Endodermal cell (in vitro differentiated cells): ENCODE measurements around the gene EDEM1. TPM values are rescaled to one million over a fixed set of nuclear protein-coding genes. Genes with fewer than 3 reads are reported as not detected.

Experiments used
- DNase-seq: peaks from one replicate; pipeline ENCODE4 v3.0.0-alpha.2; 2017
- H3K27ac ChIP-seq: 2 replicates; pipeline ENCODE4 v1.5.1; 2013; ENCODE audit warnings: mild to moderate bottlenecking, low read depth, low read length, moderate library complexity
- H3K27me3 ChIP-seq: 2 replicates; pipeline ENCODE4 v1.6.1; 2013; ENCODE audit warnings: mild to moderate bottlenecking, low read length, moderate library complexity; ENCODE audit not compliant: insufficient read depth, control insufficient read depth, poor library complexity, severe bottlenecking
- H3K36me3 ChIP-seq: 2 replicates; pipeline ENCODE4 v1.7.0; 2013; ENCODE audit warnings: mild to moderate bottlenecking, low read length, moderate library complexity; ENCODE audit not compliant: control insufficient read depth, insufficient read depth
- H3K4me1 ChIP-seq: one replicate; pipeline ENCODE4 v1.7.0; 2013; ENCODE audit warnings: low read length; ENCODE audit not compliant: control insufficient read depth, insufficient read depth
- H3K4me3 ChIP-seq: 2 replicates; pipeline ENCODE4 v1.5.1; 2013; ENCODE audit warnings: mild to moderate bottlenecking, low read length, moderate library complexity
- H3K9ac ChIP-seq: 2 replicates; pipeline ENCODE4 v1.6.1; 2013; ENCODE audit warnings: mild to moderate bottlenecking, low read length, moderate library complexity; ENCODE audit not compliant: poor library complexity, severe bottlenecking; ENCODE audit errors: extremely low read depth
- H3K9me3 ChIP-seq: 2 replicates; pipeline ENCODE4 v1.6.1; 2013; ENCODE audit warnings: mild to moderate bottlenecking, low read length, moderate library complexity; ENCODE audit not compliant: control insufficient read depth
- H3K27ac Mint-ChIP-seq: 2 replicates; pipeline ENCODE4 v1.8.0; 2020; ENCODE audit warnings: mixed read lengths
- H3K27me3 Mint-ChIP-seq: 2 replicates; pipeline ENCODE4 v1.8.0; 2021; ENCODE audit warnings: mild to moderate bottlenecking, mixed read lengths; ENCODE audit not compliant: insufficient read depth
- H3K36me3 Mint-ChIP-seq: 2 replicates; pipeline ENCODE4 v1.8.0; 2020; ENCODE audit warnings: low read depth, mixed read lengths
- H3K4me1 Mint-ChIP-seq: 2 replicates; pipeline ENCODE4 v1.8.0; 2020; ENCODE audit warnings: mixed read lengths
- H3K4me3 Mint-ChIP-seq: 2 replicates; pipeline ENCODE4 v1.8.0; 2020; ENCODE audit warnings: mild to moderate bottlenecking, moderate library complexity, mixed read lengths
- H3K9me3 Mint-ChIP-seq: 2 replicates; pipeline ENCODE4 v1.8.0; 2020; ENCODE audit warnings: mild to moderate bottlenecking, mixed read lengths
- CTCF ChIP-seq: fragments of 200-600 bp; sonication (generic); conservative IDR thresholded peaks from 2 replicates; pipeline ENCODE4 v1.5.0; 2021; ENCODE audit warnings: antibody characterized with exemption, mild to moderate bottlenecking
- WGBS, 2 experiments: methylation state at CpG; one replicate each; pipeline versions ENCODE4 v1.1.5 to v1.1.7; 2013; ENCODE audit warnings: missing lambda C conversion rate in 2 of 2, mixed read lengths in 1 of 2; ENCODE audit not compliant: insufficient coverage in 1 of 2, insufficient read length in 1 of 2; 5-methylcytosine and 5-hydroxymethylcytosine counted together
- total RNA-seq, 2 donors: library from RNA; stranded (reverse); fragmentation: NEBNext Ultra II Directional in 1 of 2; extraction: Animal tissue kit (Norgen Biotek cat#: 25700) in 1 of 2; gene quantifications; 2 replicates in 1 of 2; 3 replicates in 1 of 2; pipeline ENCODE4 v1.2.1, GENCODE V29; 2021

EDEM1 gene
- total RNA-seq, 2 donors from 2014 or later, result 24.5 to 28.1 TPM

- H3K27me3 ChIP-seq, result no peaks in the 10 kb centered on the region
- no peak overlapping the region for H3K9ac ChIP-seq
- no peak overlapping the region for H3K27ac ChIP-seq
- peaks cover 25% of the 10 kb centered on the region for H3K4me1 Mint-ChIP-seq
- 92 to 93% methylated on average over 7 of the region's 7 CpGs for WGBS, 2 experiments
- no peak overlapping the region for H3K4me3 Mint-ChIP-seq
- no peaks in the 10 kb centered on the region for H3K27me3 Mint-ChIP-seq
- no peaks in the 10 kb centered on the region for H3K9me3 Mint-ChIP-seq
- H3K4me3 ChIP-seq, result no peak overlapping the region
- no peaks in the 10 kb centered on the region for H3K9me3 ChIP-seq
- H3K27ac Mint-ChIP-seq, result peak overlapping the region; percentile 57
- peaks cover 85% of the 10 kb centered on the region for H3K36me3 Mint-ChIP-seq
- no peak for TF ChIP-seq CTCF
- H3K36me3 ChIP-seq, result peaks cover 82% of the 10 kb centered on the region
- H3K4me1 ChIP-seq, result no peaks in the 10 kb centered on the region
- no peak for DNase-seq
Measured at GRCh38 chr3:5205165-5205941, 17.8 kb downstream of the EDEM1 start.

GRCh38 chr3:5210926-5211325 lies 23.4 kb downstream of the EDEM1 start:
- Mint-ChIP-seq H3K27me3 (no peaks in the 10 kb centered on the region), H3K4me1 (peaks cover 45% of the 10 kb centered on the region), H3K9me3 (no peaks in the 10 kb centered on the region), H3K27ac (no peak overlapping the region), H3K36me3 (peaks cover 94% of the 10 kb centered on the region), H3K4me3 (no peak overlapping the region)
- WGBS, 2 experiments, result 92 to 100% methylated on average over 5 of the region's 5 CpGs
- Histone ChIP-seq H3K4me3 (no peak overlapping the region), H3K4me1 (no peaks in the 10 kb centered on the region), H3K27me3 (no peaks in the 10 kb centered on the region), H3K9me3 (no peaks in the 10 kb centered on the region), H3K9ac (no peak overlapping the region), H3K27ac (no peak overlapping the region), H3K36me3 (peaks cover 88% of the 10 kb centered on the region)
- no peak for TF ChIP-seq CTCF
- DNase-seq, result peak; percentile 26

- H3K9me3 Mint-ChIP-seq, result no peaks in the 10 kb centered on the region
- H3K27ac Mint-ChIP-seq, result peak overlapping the region; percentile 15
Measured at GRCh38 chr3:5212628-5213573, 25.4 kb downstream of the EDEM1 start.

More at GRCh38 chr3:5212628-5213573, 25.4 kb downstream of the EDEM1 start:
- Histone ChIP-seq H3K4me1 (no peaks in the 10 kb centered on the region), H3K4me3 (no peak overlapping the region), H3K9ac (no peak overlapping the region), H3K36me3 (peaks cover 92% of the 10 kb centered on the region), H3K27ac (no peak overlapping the region), H3K9me3 (no peaks in the 10 kb centered on the region), H3K27me3 (no peaks in the 10 kb centered on the region)
- H3K36me3 Mint-ChIP-seq, result peaks cover 87% of the 10 kb centered on the region
- WGBS, 2 experiments, result 80 to 88% methylated on average over 6 to 9 of the region's 9 CpGs
- TF ChIP-seq CTCF, result no peak
- H3K4me1 Mint-ChIP-seq, result peaks cover 48% of the 10 kb centered on the region
- peak; percentile 80 for DNase-seq
- no peaks in the 10 kb centered on the region for H3K27me3 Mint-ChIP-seq
- no peak overlapping the region for H3K4me3 Mint-ChIP-seq
